ENCODE data around the gene GRM5. TPM values are rescaled to one million over a fixed set of nuclear protein-coding genes. Genes with fewer than 3 reads are reported as not detected.
"Not testable (repeated sequence)": the region's sequence is repeated elsewhere in the genome, so short reads cannot be mapped to it uniquely, and the experiment has no call there.

The GRM5 gene
- total RNA-seq, 1 donor from 2014 or later = not detected

DNA sequence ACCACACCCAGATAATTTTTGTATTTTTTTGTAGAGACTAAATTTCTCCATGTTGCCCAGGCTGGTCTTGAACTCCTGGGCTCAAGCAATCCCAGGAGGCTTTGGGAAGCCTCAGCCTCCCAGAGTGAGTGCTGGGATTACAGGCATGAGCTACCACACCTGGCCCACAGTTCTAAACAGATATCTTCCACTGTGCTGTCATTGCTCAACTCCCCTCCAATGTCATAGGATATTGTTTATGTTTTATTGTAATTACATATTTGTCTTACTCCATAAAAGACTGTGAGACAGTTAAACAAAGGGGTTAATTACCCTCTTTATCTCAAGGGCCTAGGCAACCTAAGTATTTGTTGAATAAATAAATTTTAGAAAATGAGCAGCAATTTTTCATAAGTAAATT lies 204.2 kb downstream of the GRM5 start:
- H3K36me3 Mint-ChIP-seq = no peaks in the 10 kb centered on the region
- H3K27ac Mint-ChIP-seq = no peak overlapping the region
- no peak for TF ChIP-seq EZH2phosphoT487 (IDR thresholded peaks at IDR 0.05)
- no peak for TF ChIP-seq EZH2 (IDR thresholded peaks at IDR 0.05)
- TF ChIP-seq, protein P1, sequence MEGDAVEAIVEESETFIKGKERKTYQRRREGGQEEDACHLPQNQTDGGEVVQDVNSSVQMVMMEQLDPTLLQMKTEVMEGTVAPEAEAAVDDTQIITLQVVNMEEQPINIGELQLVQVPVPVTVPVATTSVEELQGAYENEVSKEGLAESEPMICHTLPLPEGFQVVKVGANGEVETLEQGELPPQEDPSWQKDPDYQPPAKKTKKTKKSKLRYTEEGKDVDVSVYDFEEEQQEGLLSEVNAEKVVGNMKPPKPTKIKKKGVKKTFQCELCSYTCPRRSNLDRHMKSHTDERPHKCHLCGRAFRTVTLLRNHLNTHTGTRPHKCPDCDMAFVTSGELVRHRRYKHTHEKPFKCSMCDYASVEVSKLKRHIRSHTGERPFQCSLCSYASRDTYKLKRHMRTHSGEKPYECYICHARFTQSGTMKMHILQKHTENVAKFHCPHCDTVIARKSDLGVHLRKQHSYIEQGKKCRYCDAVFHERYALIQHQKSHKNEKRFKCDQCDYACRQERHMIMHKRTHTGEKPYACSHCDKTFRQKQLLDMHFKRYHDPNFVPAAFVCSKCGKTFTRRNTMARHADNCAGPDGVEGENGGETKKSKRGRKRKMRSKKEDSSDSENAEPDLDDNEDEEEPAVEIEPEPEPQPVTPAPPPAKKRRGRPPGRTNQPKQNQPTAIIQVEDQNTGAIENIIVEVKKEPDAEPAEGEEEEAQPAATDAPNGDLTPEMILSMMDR (IDR thresholded peaks at IDR 0.05) = no peak
- Histone ChIP-seq H3K27me3 (no peaks in the 10 kb centered on the region), H2AFZ (replicated peaks) (no peak overlapping the region), H4K20me1 (ENCODE audit: low read depth) (no peaks in the 10 kb centered on the region), H3K9me3 (ENCODE audit: low read depth) (no peaks in the 10 kb centered on the region), H3K36me3 (no peaks in the 10 kb centered on the region), H3K4me2 (no peak overlapping the region), H3K79me2 (ENCODE audit: low read depth) (no peaks in the 10 kb centered on the region), H3K9ac (no peak overlapping the region), H3K4me1 (peaks cover 3% of the 10 kb centered on the region), H3K27ac (no peak overlapping the region), H3F3A (ENCODE audit: low read depth) (no peaks in the 10 kb centered on the region), H3K4me3 (no peak overlapping the region)
- H3K4me1 Mint-ChIP-seq = peaks cover 8% of the 10 kb centered on the region
- no peaks in the 10 kb centered on the region for H3K27me3 Mint-ChIP-seq (ENCODE audit: insufficient read depth, low read depth)
- no peak overlapping the region for H3K4me3 Mint-ChIP-seq
- no peak for DNase-seq (ENCODE audit: low spot score)
- H3K9me3 Mint-ChIP-seq = peaks cover 2% of the 10 kb centered on the region

DNA sequence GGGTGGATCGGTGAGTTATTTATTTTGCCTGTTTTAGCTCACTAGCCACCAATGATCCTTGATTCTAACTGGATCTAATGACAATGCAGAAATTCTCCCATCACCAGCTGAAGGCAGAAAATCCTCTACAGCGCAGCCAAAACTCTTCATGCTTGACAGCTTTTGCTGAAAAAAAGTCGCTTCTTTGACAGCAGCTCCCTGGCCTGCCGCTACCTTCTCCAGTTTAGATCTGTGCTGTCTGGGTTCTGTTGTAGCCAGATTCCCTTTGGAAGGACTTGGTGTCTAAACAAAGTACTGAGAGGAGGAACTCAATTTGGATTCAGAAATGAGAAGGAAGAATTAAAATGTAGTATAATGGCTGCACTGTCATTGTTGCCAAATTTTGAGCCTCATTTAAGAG lies 205.4 kb downstream of the GRM5 start:
- H3K27me3 ChIP-seq; H3K27ac Mint-ChIP-seq; H3K4me3 Mint-ChIP-seq; H3K9ac ChIP-seq; H3K4me2 ChIP-seq; H3K36me3 ChIP-seq; H3K4me3 ChIP-seq; H3K27ac ChIP-seq; H3K9me3 ChIP-seq (ENCODE audit: low read depth); H3F3A ChIP-seq (ENCODE audit: low read depth); H3K79me2 ChIP-seq (ENCODE audit: low read depth); H3K27me3 Mint-ChIP-seq (ENCODE audit: insufficient read depth, low read depth); H3K4me1 Mint-ChIP-seq; H4K20me1 ChIP-seq (ENCODE audit: low read depth); H3K36me3 Mint-ChIP-seq; H3K4me1 ChIP-seq; H2AFZ ChIP-seq (replicated peaks); H3K9me3 Mint-ChIP-seq: not testable (repeated sequence)
- DNase-seq (ENCODE audit: low spot score) = peak; percentile 55

DNA sequence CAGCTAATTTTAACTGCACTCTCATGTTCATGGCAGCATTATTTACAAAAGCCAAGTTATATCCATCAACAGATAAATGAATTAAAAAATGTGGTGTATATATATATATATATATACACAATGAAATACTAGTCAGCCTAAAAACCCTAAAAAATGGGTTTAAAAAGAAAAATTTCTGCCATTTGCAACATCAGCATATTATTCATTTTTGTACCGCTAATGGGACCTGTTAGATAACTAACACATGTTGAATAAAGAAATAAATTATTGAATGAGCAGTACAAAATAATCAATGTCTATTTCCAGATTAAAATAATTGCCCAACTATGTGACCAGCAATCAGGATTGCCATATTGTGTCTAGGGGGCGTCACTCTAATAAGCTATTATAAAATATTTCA lies 211.8 kb downstream of the GRM5 start:
- H3K9me3 Mint-ChIP-seq; H3K4me1 ChIP-seq; H3K4me3 Mint-ChIP-seq; H3K27me3 ChIP-seq; H3K36me3 ChIP-seq; H3F3A ChIP-seq (ENCODE audit: low read depth); H3K27ac Mint-ChIP-seq; H3K4me2 ChIP-seq; H3K79me2 ChIP-seq (ENCODE audit: low read depth); H3K36me3 Mint-ChIP-seq; DNase-seq (ENCODE audit: low spot score); H2AFZ ChIP-seq (replicated peaks); H3K27ac ChIP-seq; H3K27me3 Mint-ChIP-seq (ENCODE audit: insufficient read depth, low read depth); H4K20me1 ChIP-seq (ENCODE audit: low read depth); H3K4me3 ChIP-seq; H3K9ac ChIP-seq; H3K4me1 Mint-ChIP-seq; H3K9me3 ChIP-seq (ENCODE audit: low read depth): not testable (repeated sequence)

DNA sequence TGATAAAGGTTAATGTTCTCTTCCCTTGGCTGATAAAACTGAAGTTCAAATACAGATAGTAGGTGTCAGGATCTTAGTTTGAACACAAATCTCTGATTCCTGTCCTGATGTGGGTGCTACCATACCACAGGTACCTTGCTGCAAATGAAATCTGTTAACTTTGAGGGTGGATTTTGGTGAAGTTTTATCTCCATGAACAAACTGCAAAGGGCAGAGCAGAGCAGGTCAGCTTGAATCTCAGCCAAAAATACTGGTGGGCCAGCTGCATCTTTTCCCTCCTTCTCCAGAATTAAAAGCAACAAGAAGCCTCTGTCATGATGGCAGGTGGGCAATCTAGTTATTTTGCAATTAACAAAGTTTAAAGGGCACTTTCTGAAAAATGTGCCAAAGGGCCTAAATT lies 214.2 kb downstream of the GRM5 start:
- not testable (repeated sequence) for H3K27me3 Mint-ChIP-seq (ENCODE audit: insufficient read depth, low read depth); H4K20me1 ChIP-seq (ENCODE audit: low read depth); H3K4me3 ChIP-seq; H2AFZ ChIP-seq (replicated peaks); H3K79me2 ChIP-seq (ENCODE audit: low read depth); H3K4me3 Mint-ChIP-seq; H3K4me2 ChIP-seq; H3K36me3 Mint-ChIP-seq; DNase-seq (ENCODE audit: low spot score); H3K4me1 ChIP-seq; H3K9me3 Mint-ChIP-seq; H3K27ac ChIP-seq; H3K4me1 Mint-ChIP-seq; H3K9me3 ChIP-seq (ENCODE audit: low read depth); H3F3A ChIP-seq (ENCODE audit: low read depth); H3K27ac Mint-ChIP-seq; H3K27me3 ChIP-seq; H3K9ac ChIP-seq; H3K36me3 ChIP-seq

DNA sequence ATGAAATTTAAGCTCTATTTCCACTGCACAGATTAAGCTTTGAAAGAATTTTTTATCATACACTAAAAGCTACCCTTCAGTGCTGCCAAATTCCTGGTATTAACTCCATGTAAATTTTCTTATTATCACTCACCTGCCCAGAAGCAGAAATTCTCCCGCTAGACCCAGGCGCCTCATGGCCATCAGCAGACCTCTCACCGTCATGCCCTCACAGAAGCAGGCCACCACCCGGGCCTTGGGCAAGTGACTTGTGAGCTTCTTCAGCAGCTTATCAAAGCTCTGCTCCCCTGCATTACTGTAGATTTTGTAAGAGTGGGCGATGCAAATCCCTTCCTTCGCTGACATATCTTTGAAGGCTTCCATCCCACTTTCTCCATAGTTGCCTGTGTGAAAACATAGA lies 216.0 kb downstream of the GRM5 start:
- not testable (repeated sequence) for H3K4me1 Mint-ChIP-seq; H3K79me2 ChIP-seq (ENCODE audit: low read depth); H3K27ac Mint-ChIP-seq; H3K4me3 Mint-ChIP-seq; H3K9me3 ChIP-seq (ENCODE audit: low read depth); DNase-seq (ENCODE audit: low spot score); H3K9ac ChIP-seq; H3K36me3 Mint-ChIP-seq; H3K4me1 ChIP-seq; H4K20me1 ChIP-seq (ENCODE audit: low read depth); H3K4me3 ChIP-seq; H3K9me3 Mint-ChIP-seq; H2AFZ ChIP-seq (replicated peaks); H3K36me3 ChIP-seq; H3F3A ChIP-seq (ENCODE audit: low read depth); H3K27me3 ChIP-seq; H3K27ac ChIP-seq; H3K4me2 ChIP-seq; H3K27me3 Mint-ChIP-seq (ENCODE audit: insufficient read depth, low read depth)

Measured in neural progenitor cell (in vitro differentiated cells).